Lung (tissue), 12 donors: ENCODE measurements around the gene EXOC6. TPM values are rescaled to one million over a fixed set of nuclear protein-coding genes. Genes with fewer than 3 reads are reported as not detected.
"Not testable (repeated sequence)": the region's sequence is repeated elsewhere in the genome, so short reads cannot be mapped to it uniquely, and the experiment has no call there.

Experiments used
- ATAC-seq: fragments of 200-7000 bp; cut with Tn5 transposase; one replicate; pipeline ENCODE4 v1.9.1; 2020; ENCODE audit warnings: moderate number of reproducible peaks; ENCODE audit not compliant: insufficient read depth, low FRiP score
- DNase-seq, 3 donors: peaks; one replicate each; pipeline ENCODE4 v3.0.0-alpha.2; 2013 to 2017
- H3K27ac ChIP-seq, 2 donors: one replicate each; pipeline ENCODE4 v1.5.1; 2013; ENCODE audit warnings: mild to moderate bottlenecking in 2 of 2, moderate library complexity in 2 of 2, control low read depth in 1 of 2, inconsistent platforms in 1 of 2, low read depth in 1 of 2, low read length in 1 of 2
- H3K27me3 ChIP-seq, 3 donors: one replicate each; pipeline ENCODE4 v1.5.1; 2013; ENCODE audit warnings: low read length in 2 of 3; ENCODE audit not compliant: control insufficient read depth in 3 of 3, insufficient read depth in 3 of 3
- H3K36me3 ChIP-seq, 4 donors: one replicate each; pipeline ENCODE4 v1.5.1; 2013; ENCODE audit warnings: low read length in 4 of 4, mild to moderate bottlenecking in 1 of 4, moderate library complexity in 1 of 4; ENCODE audit not compliant: control insufficient read depth in 4 of 4, insufficient read depth in 4 of 4
- H3K4me1 ChIP-seq, 5 donors: one replicate each; pipeline ENCODE4 v1.5.1; 2013; ENCODE audit warnings: low read length in 5 of 5, mild to moderate bottlenecking in 2 of 5, moderate library complexity in 1 of 5; ENCODE audit not compliant: control insufficient read depth in 5 of 5, insufficient read depth in 5 of 5
- H3K4me3 ChIP-seq: one replicate; pipeline ENCODE4 v1.5.1; 2013; ENCODE audit warnings: mild to moderate bottlenecking, control low read depth, moderate library complexity
- H3K9ac ChIP-seq, 2 donors: one replicate each; pipeline ENCODE4 v1.5.1; 2013; ENCODE audit warnings: low read length in 2 of 2, control low read depth in 1 of 2; ENCODE audit not compliant: insufficient read depth in 1 of 2
- H3K9me3 ChIP-seq, 4 donors: one replicate each; pipeline ENCODE4 v1.5.1; 2013; ENCODE audit warnings: low read length in 3 of 4, mild to moderate bottlenecking in 1 of 4, moderate library complexity in 1 of 4; ENCODE audit not compliant: control insufficient read depth in 4 of 4, insufficient read depth in 3 of 4
- WGBS, 2 donors: extraction: QIAGEN DNeasy Blood & Tissue Kit; methylation state at CpG; one replicate each; pipeline ENCODE4 v1.1.7; 2013; 5-methylcytosine and 5-hydroxymethylcytosine counted together
- polyA plus RNA-seq, 2 donors: library from polyadenylated mRNA; stranded (reverse); fragments of 200-250 nt; gene quantifications; one replicate each; pipeline ENCODE4 v1.2.1, GENCODE V29; 2013
- total RNA-seq, 2 donors: library from RNA; depleted of rRNA in 1 of 2; stranded (reverse); fragments of >200 nt in 1 of 2; gene quantifications; one replicate each; pipeline ENCODE4 v1.2.1, GENCODE V29; 2014 to 2021
- TF ChIP-seq, protein P1 (sequence below): IDR thresholded peaks from 2 replicates; pipeline ENCODE4 v1.5.1; 2012; ENCODE audit warnings: mild to moderate bottlenecking; ENCODE audit errors: control extremely low read depth, extremely low read depth
- donor health status: control.
- donor health status: control.
- donor health status: Bipolar disorder and iron deficiency.
- donor health status: healthy.
- donor health status: DM: yes; HTN: yes; CAD: no.

Gene EXOC6
- total and polyA plus RNA-seq, 4 donors = 8.6 to 40.1 (median 11.9) TPM

DNA sequence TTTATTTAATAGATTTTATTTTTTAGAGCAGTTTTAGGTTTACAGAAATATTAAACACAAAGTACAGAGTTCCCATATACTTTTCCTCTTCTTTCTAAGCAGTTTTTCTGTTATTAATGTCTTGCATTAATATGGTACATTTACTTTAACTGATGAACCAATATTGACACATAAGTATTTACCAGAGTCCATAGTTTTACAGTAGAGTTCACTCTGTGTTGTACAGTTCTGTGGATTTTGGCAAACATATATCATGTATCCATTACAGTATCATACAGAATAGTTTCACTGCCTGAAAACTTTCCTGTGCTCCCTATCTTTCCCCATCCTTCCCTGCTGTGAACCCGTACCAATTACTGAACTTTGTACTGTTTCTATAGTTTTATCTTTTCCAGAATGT lies 55.3 kb downstream of the EXOC6 start:
- peaks cover 0 to 2% (median 0%) of the 10 kb centered on the region in 5 donors for H3K4me1 ChIP-seq
- DNase-seq (no peak), ATAC-seq (no peak)
- no peaks in the 10 kb centered on the region for H3K9me3 ChIP-seq
- TF ChIP-seq, protein P1, sequence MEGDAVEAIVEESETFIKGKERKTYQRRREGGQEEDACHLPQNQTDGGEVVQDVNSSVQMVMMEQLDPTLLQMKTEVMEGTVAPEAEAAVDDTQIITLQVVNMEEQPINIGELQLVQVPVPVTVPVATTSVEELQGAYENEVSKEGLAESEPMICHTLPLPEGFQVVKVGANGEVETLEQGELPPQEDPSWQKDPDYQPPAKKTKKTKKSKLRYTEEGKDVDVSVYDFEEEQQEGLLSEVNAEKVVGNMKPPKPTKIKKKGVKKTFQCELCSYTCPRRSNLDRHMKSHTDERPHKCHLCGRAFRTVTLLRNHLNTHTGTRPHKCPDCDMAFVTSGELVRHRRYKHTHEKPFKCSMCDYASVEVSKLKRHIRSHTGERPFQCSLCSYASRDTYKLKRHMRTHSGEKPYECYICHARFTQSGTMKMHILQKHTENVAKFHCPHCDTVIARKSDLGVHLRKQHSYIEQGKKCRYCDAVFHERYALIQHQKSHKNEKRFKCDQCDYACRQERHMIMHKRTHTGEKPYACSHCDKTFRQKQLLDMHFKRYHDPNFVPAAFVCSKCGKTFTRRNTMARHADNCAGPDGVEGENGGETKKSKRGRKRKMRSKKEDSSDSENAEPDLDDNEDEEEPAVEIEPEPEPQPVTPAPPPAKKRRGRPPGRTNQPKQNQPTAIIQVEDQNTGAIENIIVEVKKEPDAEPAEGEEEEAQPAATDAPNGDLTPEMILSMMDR = no peak
- WGBS, 2 donors = 97 to 98% methylated on average over 1 of the region's 1 CpG
- no peak overlapping the region for H3K4me3 ChIP-seq
- H3K36me3 ChIP-seq = peaks cover 0 to 2% (median 0%) of the 10 kb centered on the region in 4 donors
- no peaks in the 10 kb centered on the region for H3K27me3 ChIP-seq
- no peak overlapping the region for H3K9ac ChIP-seq
- H3K27ac ChIP-seq = no peak overlapping the region

DNA sequence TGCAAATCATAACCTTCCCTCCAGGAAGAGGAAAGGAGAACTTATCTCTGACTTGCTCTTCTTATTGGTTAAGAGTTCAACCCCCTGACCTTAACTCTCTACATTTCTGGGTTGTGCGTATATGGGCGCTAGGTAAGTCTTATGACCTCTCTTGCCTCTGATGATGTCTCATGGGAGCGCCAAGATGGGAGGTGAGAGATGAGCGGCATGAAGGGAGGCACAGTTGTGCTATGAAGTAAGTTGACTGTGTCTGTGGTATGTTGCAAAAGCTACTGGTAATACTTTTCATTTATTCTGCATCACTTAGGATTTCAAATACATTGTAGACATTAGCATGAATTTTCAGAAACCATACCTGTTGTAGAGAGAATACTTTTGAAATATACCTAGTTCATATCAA lies 59.0 kb downstream of the EXOC6 start:
- TF ChIP-seq, protein P1 = no peak
- Histone ChIP-seq H3K9me3 (no peaks in the 10 kb centered on the region), H3K36me3 (peaks cover 0 to 2% (median under 1%) of the 10 kb centered on the region in 4 donors), H3K9ac (no peak overlapping the region), H3K27me3 (no peaks in the 10 kb centered on the region), H3K4me1 (no peaks in the 10 kb centered on the region), H3K27ac (no peak overlapping the region), H3K4me3 (no peak overlapping the region)
- ATAC-seq = no peak
- 98 to 99% methylated on average over 4 of the region's 4 CpGs for WGBS, 2 donors
- no peak for DNase-seq

DNA sequence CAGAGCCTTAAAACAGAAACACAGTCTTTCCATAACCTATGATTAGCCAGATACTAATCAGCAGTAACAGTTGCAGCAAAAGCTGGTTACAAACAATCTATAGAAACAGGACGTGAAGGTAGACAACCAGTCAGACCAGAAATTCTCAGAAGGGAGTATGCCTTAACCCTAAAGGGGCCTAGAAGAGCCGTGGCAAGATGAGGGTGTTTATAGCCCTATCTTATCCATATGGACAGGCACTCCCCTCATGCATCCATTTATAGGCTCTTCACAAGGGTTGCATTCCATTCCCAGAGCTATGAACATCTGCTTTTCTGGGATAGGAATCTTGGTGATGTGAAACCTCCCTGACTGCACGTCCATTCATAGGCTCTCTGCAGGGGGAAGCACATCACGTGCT lies 64.3 kb downstream of the EXOC6 start:
- DNase-seq, H3K27ac ChIP-seq, H3K9me3 ChIP-seq, H3K27me3 ChIP-seq, H3K9ac ChIP-seq, H3K36me3 ChIP-seq, ATAC-seq, H3K4me3 ChIP-seq, H3K4me1 ChIP-seq: not testable (repeated sequence)
- 90 to 98% methylated on average over 4 of the region's 4 CpGs for WGBS, 2 donors

DNA sequence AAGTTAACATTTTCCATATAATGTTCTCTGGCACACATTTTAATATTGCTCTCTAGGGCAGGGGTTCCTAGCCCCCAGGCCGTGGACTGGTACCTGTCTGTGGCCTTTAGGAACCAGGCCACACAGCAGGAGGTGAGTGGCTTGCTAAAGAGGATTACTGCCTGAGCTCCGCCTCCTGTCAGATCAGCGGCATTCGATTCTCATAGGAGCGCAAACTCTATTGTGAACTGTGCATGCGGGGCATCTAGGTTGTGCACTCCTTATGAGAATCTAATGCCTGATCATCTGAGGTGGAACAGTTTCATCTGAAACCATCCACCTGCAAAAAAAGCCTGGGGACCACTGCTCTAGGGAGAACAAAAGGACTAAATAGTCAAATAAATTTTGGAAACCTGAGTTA lies 65.7 kb downstream of the EXOC6 start:
- no peaks in the 10 kb centered on the region for H3K9me3 ChIP-seq
- no peaks in the 10 kb centered on the region for H3K4me1 ChIP-seq
- H3K27ac ChIP-seq = no peak overlapping the region
- 83 to 84% methylated on average over 6 of the region's 6 CpGs for WGBS, 2 donors
- DNase-seq (no peak), ATAC-seq (no peak)
- H3K27me3 ChIP-seq = no peaks in the 10 kb centered on the region
- H3K9ac ChIP-seq = no peak overlapping the region
- no peak overlapping the region for H3K4me3 ChIP-seq
- H3K36me3 ChIP-seq = peaks cover 0 to 5% (median 3%) of the 10 kb centered on the region in 4 donors
- TF ChIP-seq, protein P1 = no peak
